NT2/D1 (cell line): ENCODE results near the gene NFU1.
"Not testable (repeated sequence)": the region's sequence is repeated elsewhere in the genome, so short reads cannot be mapped to it uniquely, and the experiment has no call there.

ENCODE experiments used
- DNase-seq: peaks from one replicate; pipeline ENCODE4 v3.0.0-alpha.2; 2011; ENCODE audit warnings: low read depth, low spot score
- H3K27me3 ChIP-seq: 2 replicates; pipeline ENCODE4 v1.6.0; 2011; ENCODE audit warnings: mild to moderate bottlenecking; ENCODE audit not compliant: insufficient read length, insufficient read depth
- H3K36me3 ChIP-seq: 2 replicates; pipeline ENCODE4 v1.6.1; 2011; ENCODE audit warnings: mild to moderate bottlenecking, low read length, mixed read lengths; ENCODE audit not compliant: insufficient read depth, insufficient read length
- H3K4me1 ChIP-seq: 2 replicates; pipeline ENCODE4 v1.5.1; 2011; ENCODE audit not compliant: insufficient read depth, insufficient read length
- H3K4me3 ChIP-seq: 2 replicates; pipeline ENCODE4 v1.5.1; 2011; ENCODE audit warnings: low read depth; ENCODE audit not compliant: insufficient read length
- H3K9ac ChIP-seq: 2 replicates; pipeline ENCODE4 v1.6.0; 2011; ENCODE audit warnings: low read depth; ENCODE audit not compliant: insufficient read length
- H3K9me3 ChIP-seq: 2 replicates; pipeline ENCODE4 v1.5.1; 2011; ENCODE audit warnings: mild to moderate bottlenecking, low read length; ENCODE audit not compliant: insufficient read depth
- SUZ12 ChIP-seq: IDR thresholded peaks from 2 replicates; pipeline ENCODE4 v1.6.1; 2011; ENCODE audit not compliant: insufficient read length, insufficient read depth; ENCODE audit errors: extremely low read depth
- YY1 ChIP-seq: IDR thresholded peaks from 2 replicates; pipeline ENCODE4 v1.6.1; 2011; ENCODE audit not compliant: insufficient read length, insufficient read depth
- ZNF274 ChIP-seq: IDR thresholded peaks from 2 replicates; pipeline ENCODE4 v1.6.1; 2011; ENCODE audit warnings: mild to moderate bottlenecking, low read depth, low read length

The NFU1 gene

DNA sequence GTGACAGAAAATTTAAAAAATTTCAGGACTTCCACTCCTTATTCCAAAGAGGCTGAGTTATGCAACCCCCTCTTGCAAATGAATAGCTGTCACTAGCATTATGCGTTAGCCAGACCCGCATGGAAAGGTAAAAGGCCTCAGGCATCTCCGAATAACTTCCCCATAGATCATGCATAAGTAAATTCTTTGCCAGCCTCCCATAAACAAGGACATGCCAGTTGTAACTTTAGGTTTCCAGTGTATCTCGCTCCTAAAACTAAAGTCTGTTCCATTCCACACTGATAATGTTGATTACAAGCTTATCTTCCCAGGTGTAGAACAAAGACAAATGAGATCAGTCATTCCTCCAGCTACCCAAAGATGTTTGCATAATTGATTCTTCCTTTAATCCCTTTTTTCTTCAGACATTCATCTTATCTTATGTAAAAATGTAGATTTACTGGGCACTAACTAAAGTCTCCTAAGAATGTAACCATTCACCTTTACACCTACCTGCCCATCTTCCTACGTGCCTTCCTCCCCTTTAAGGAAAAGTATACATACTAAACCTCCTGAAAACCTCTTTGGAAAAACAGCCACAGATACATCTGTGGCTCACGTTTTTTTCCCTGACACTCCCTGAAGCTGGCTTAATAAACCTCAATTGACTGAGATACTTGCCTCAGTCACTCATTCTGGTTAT, 13.6 kb upstream of the NFU1 start:
- no peak for DNase-seq
- no peaks in the 10 kb centered on the region; the same call in 1 of the 2 replicates for H3K9me3 ChIP-seq
- H3K9ac ChIP-seq: no peak overlapping the region
- no peaks in the 10 kb centered on the region for H3K27me3 ChIP-seq
- no peak overlapping the region for H3K4me3 ChIP-seq
- no peaks in the 10 kb centered on the region for H3K36me3 ChIP-seq
- no peak for TF ChIP-seq SUZ12
- no peak for TF ChIP-seq YY1
- no peak for TF ChIP-seq ZNF274
- peaks cover 2% of the 10 kb centered on the region for H3K4me1 ChIP-seq

DNA sequence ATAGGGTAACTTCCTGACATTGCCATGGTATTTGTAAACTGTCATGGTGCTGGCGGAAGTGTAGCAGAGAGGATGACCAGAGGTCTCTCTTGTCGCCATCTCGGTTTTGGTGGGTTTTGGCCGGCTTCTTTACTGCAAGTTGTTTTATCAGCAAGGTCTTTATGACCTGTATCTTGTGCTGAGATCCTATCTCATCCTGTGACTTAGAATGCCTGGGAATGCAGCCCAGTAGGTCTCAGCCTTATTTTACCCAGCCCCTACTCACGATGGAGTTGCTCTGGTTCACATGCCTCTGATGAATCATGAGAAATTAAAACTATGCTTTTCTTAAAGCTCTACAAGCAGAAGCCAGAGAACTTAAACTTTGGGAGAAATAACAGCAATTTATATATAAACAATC, 12.7 kb upstream of the NFU1 start:
- TF ChIP-seq ZNF274 (no peak), SUZ12 (no peak), YY1 (no peak)
- no peak overlapping the region for H3K4me3 ChIP-seq
- H3K36me3 ChIP-seq: no peaks in the 10 kb centered on the region
- H3K9me3 ChIP-seq: no peaks in the 10 kb centered on the region; the same call in 1 of the 2 replicates
- peaks cover 2% of the 10 kb centered on the region for H3K4me1 ChIP-seq
- DNase-seq: no peak
- no peaks in the 10 kb centered on the region for H3K27me3 ChIP-seq
- no peak overlapping the region for H3K9ac ChIP-seq

DNA sequence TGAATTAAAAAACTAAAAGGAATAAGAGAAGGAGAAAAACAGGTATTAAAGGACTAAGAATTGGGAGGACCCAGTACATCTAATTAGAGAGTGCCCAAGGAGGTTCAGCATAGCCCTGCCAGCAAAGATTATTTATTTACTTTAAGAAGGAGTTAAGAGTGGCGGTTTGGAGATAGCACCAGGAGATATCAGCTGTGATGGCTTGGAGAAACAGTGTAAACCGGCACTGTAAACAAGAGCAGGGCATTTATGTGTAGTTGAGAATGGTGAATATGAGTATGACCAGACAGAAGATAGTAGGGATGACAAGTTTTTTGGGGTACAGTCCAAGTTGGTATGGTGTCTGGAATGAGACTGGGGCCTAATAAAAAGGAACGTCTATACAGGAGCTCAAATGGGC, 6.4 kb upstream of the NFU1 start:
- not testable (repeated sequence) for H3K27me3 ChIP-seq, H3K9ac ChIP-seq, H3K4me1 ChIP-seq, H3K4me3 ChIP-seq, H3K9me3 ChIP-seq, DNase-seq, H3K36me3 ChIP-seq

DNA sequence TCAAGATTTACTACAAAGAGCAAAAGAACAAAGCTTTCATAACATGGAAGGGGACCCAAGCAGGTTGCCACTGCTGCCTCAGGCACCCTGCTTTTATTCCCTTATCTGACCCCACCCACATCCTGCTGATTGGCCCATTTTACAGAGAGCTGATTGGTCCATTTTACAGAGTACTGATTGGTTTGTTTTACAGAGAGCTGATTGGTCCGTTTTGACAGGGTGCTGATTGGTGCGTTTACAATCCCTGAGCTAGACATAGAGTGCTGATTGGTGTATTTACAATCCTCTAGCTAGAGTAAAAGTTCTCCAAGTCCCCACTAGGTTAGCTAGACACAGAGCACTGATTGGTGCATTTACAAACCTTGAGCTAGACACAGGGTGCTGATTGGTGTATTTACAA, 2.3 kb upstream of the NFU1 start:
- not testable (repeated sequence) for H3K36me3 ChIP-seq, H3K27me3 ChIP-seq, DNase-seq, H3K9ac ChIP-seq, H3K4me3 ChIP-seq, H3K9me3 ChIP-seq, H3K4me1 ChIP-seq

DNA sequence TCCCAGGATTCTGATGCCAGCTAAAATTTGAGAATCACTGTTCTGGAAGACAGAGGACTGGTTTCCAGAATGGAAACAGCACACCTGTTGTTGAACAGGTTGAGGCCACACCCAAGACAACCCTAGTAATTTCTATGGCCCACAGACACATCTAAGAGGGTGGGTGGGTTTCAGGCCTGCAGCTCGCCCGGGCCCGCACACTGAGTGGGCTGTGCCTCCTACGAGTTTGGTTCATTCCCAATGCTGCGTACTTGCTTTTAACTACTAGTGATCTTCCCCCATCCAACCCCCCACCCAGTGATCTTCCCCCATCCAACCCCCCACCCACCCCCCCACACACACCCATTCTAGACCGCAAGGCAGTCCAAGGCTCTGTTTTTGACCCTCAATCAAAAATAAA, 1.3 kb upstream of the NFU1 start:
- H3K36me3 ChIP-seq: no peaks in the 10 kb centered on the region
- no peak for DNase-seq
- H3K9ac ChIP-seq: no peak overlapping the region
- TF ChIP-seq SUZ12 (no peak), ZNF274 (no peak), YY1 (no peak)
- H3K4me3 ChIP-seq: no peak overlapping the region
- no peaks in the 10 kb centered on the region for H3K4me1 ChIP-seq
- H3K9me3 ChIP-seq: peaks cover 10% of the 10 kb centered on the region; the same call in 1 of the 2 replicates
- no peaks in the 10 kb centered on the region for H3K27me3 ChIP-seq

DNA sequence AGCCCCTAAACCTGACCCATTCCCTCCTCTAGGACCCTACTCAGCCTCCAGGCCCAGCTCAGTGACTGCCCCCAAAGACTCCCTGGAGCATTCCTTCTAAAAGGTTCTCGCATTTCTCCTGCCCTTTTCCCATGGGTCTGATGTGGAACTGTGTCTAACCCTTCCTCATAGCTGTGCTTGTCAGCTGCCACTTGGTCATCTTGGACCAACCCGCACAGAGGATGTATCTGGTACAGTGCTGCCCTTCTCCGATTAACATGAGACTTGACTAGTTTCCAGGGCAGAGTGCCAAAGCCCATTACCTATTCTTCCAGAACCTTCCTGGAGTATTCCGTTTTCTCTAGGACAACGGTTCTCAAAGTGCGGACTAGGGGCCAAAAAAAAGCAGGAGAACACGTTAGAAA, 518 bp upstream of the NFU1 start:
- no peaks in the 10 kb centered on the region for H3K36me3 ChIP-seq
- TF ChIP-seq SUZ12: no peak
- no peak for TF ChIP-seq ZNF274
- TF ChIP-seq YY1: no peak

DNA sequence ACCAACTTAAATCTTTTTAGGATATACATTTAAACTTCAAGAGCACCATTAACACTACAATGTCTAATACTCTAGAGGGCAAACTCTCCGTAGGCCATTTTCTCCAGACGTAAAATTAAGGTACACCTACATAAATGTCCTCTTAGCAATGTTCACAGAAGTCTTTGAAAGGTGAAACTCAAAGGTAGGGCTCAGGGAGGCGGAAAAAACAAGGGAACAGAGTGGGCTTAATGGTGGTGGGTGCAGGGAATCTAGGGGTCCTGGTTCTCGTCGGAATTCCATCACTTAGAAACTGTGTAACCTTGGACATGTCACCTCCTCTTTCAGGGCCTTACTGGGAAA, 668 bp downstream of the NFU1 start:
- no peak for TF ChIP-seq SUZ12
- no peak for TF ChIP-seq YY1
- no peak for TF ChIP-seq ZNF274
- H3K27me3 ChIP-seq: no peaks in the 10 kb centered on the region
- H3K9ac ChIP-seq: peak overlapping the region; percentile 89
- DNase-seq: no peak
- peaks cover 10% of the 10 kb centered on the region; the same call in 1 of the 2 replicates for H3K9me3 ChIP-seq
- H3K4me1 ChIP-seq: no peaks in the 10 kb centered on the region
- H3K36me3 ChIP-seq: peaks cover 2% of the 10 kb centered on the region
- H3K4me3 ChIP-seq: peak overlapping the region; percentile 82

More for the DNA sequence above, 518 bp upstream of the NFU1 start:
- no peak for DNase-seq
- H3K4me3 ChIP-seq: peak overlapping the region; percentile 82
- no peaks in the 10 kb centered on the region for H3K27me3 ChIP-seq
- H3K4me1 ChIP-seq: no peaks in the 10 kb centered on the region
- peak overlapping the region; percentile 89 for H3K9ac ChIP-seq
- peaks cover 10% of the 10 kb centered on the region; the same call in 1 of the 2 replicates for H3K9me3 ChIP-seq

DNA sequence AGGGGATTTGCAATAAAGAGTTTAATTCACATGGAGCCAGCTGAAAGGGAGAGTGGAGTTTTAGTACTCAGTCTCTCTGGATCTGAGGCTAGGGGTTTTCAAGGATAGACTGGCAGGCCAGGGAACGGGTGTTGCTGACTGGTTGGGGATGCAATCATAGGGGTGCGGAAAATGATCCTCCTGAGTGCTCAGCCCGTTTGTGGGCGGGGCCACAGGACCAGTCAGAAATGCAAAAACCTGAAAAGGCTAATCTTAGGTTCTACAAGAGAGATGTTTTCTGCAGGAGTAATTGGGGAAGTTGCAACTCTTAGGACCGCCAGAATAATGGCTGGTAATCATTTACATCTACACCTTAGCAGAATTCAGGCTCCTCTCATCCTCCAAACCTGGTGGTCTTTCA, 2.5 kb downstream of the NFU1 start:
- no peaks in the 10 kb centered on the region for H3K27me3 ChIP-seq
- no peak overlapping the region for H3K9ac ChIP-seq
- no peaks in the 10 kb centered on the region for H3K4me1 ChIP-seq
- TF ChIP-seq YY1 (no peak), SUZ12 (no peak), ZNF274 (no peak)
- peaks cover 5% of the 10 kb centered on the region; the same call in 1 of the 2 replicates for H3K9me3 ChIP-seq
- no peak for DNase-seq
- H3K36me3 ChIP-seq: peaks cover 11% of the 10 kb centered on the region
- no peak overlapping the region for H3K4me3 ChIP-seq
